Right ventricle myocardium inferior (tissue), 1 donor: ENCODE data around the gene NKX6-2. TPM values are rescaled to one million over a fixed set of nuclear protein-coding genes. Genes with fewer than 3 reads are reported as not detected.

Source experiments
- ATAC-seq: fragments of 200-7000 bp; cut with Tn5 transposase; one replicate; pipeline ENCODE4 v1.9.1; 2020; ENCODE audit warnings: mild to moderate bottlenecking, moderate library complexity
- DNase-seq: peaks from one replicate; pipeline ENCODE4 v3.0.0; 2021; ENCODE audit errors: missing footprints
- intact Hi-C: fragments of 100-400 bp; cut with DNase I; formaldehyde crosslinking; loops from one replicate; pipeline ENCODE4 v1.11.0; 2022
- total RNA-seq: library from RNA; stranded (reverse); fragmentation: NEBNext Ultra II Directional; extraction: Animal tissue kit (Norgen Biotek cat#: 25700); gene quantifications from one replicate; pipeline ENCODE4 v1.2.1, GENCODE V29; 2021
- donor health status: DM: no; HTN: yes; CAD: no; lungs with severe emphysema.

NKX6-2 gene
- total RNA-seq, 1 donor from 2014 or later = not detected

DNA sequence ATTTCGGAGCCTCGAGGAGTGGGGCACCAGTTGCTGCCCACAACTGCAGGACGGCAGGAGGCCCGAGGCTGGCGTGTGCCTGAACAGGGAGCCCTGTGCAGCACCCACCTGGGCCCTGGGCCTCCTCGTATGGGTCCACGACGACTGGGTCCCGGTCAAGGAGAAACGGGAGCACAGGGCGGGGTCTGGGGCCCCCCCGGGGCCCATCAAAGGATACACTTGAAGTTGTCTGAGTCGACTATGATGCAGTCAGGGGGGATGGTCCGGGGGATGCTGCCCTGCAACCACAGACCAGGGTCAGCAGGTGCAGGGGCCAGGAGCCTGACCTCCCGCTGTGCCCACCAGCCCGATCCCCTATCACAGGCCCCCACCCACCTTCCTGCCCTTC is 28.5 kb upstream of the NKX6-2 start:
- intact Hi-C loops = no loop called here
- ATAC-seq (no peak), DNase-seq (no peak)

DNA sequence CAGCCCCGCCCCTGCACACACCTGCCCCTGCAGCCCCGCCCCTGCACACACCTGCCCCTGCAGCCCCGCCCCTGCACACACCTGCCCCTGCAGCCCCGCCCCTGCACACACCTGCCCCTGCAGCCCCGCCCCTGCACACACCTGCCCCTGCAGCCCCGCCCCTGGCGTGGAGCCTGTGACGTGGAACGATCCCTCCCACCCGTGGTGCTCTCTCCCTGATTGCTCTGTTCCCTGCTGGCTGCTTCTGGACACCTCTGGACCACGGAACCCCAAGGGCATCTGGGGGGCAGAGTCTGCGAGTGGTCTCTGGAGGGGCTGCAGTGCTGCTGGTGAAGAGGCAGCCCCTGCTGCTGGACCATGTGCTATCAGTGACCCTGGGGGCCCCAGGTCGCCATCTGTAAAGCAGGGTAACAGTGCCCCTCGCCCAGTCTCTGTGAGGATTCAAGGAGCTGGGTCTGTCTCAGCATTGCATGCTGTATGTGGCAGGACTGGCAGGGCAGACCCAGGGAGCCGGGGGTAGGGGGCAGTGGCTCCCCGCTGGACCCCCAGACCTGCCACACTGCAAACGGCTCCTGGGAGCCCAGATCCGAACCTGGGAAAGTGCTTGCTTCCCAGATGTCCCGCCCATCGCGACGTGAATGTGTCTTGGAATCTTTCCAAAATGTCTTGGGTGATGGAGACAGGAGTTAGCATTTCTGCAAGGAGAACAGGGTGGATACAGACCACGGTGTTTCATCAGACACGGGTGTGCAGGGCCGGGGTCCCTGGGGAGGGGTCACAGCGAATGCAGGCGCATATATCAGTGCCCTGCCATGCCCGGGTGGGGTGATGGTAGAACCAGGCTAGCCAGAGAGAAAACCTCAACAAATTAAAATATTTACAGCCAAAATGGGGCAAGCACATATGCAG is 27.9 kb upstream of the NKX6-2 start:
- intact Hi-C loops = no loop called here
- DNase-seq (no peak), ATAC-seq (no peak)

DNA sequence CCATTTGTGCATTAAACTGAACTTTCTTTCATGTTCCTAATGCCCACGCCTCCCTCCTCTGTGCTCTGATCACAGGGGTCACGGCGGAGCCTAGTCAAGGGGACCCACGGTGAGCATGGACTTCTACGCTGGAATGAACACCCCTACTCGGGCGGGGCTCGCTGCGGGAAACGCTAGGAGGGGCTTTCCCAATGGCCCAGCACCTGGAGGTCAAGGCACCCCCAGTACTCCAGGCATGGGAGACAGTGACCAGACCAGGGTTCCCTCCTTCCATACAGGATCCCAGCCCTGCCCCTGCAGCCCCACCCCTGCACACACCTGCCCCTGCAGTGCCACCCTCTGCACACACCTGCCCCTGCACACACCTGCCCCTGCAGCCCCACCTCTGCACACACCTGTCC is 27.1 kb upstream of the NKX6-2 start:
- DNase-seq (no peak), ATAC-seq (no peak)
- intact Hi-C loops = no loop called here

DNA sequence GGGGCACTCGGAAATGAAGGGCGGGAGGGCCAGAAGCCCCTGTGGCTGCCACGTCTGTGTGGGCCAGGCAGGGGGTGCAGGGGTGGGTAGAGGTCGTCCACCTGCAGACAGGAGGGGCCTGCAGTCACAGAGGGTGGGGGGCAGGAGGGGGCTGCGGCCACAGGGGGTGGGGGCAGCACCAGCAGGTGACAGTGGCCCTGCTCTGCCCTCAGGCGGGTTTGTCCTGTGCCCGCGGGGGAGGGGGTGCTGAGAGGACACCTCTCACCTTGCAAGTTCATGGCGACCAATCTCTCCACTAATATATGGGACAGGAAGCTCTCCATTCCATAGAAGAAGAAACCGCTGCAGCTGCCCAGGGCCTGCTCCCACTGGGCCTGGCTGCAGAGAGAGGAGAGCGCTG is 26.6 kb upstream of the NKX6-2 start:
- DNase-seq (no peak), ATAC-seq (no peak)
- intact Hi-C loops = no loop called here

DNA sequence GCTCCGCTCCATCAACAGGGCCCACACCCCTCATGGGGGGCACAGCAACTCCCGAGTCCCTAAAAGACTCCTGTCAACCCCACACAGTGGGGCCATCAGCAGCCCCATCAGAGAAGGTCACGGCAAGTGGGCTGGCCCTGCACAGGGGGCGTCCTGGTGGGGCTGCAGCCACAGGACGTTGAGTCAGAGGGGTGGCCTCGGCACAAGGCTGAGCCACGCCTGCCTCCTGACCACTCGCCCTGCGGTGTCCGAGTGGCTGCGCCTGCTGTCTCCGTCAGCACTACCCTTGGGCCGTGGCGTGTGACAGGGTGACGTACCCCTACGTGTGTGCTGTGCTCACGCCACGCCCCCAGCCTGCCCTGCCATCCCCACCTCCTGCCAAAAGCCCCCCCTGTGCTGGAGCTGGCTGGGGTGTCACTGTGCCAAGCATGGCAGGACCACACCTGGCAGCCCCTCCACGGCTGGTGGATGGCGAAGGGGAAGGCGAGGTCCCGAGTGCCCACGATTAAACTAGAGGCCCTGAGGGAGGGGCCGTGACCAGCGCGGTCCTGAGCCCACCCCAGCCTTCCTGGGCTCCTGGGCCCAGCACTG is 26.0 kb upstream of the NKX6-2 start:
- intact Hi-C loops = no loop called here
- DNase-seq = no peak
- ATAC-seq = no peak

DNA sequence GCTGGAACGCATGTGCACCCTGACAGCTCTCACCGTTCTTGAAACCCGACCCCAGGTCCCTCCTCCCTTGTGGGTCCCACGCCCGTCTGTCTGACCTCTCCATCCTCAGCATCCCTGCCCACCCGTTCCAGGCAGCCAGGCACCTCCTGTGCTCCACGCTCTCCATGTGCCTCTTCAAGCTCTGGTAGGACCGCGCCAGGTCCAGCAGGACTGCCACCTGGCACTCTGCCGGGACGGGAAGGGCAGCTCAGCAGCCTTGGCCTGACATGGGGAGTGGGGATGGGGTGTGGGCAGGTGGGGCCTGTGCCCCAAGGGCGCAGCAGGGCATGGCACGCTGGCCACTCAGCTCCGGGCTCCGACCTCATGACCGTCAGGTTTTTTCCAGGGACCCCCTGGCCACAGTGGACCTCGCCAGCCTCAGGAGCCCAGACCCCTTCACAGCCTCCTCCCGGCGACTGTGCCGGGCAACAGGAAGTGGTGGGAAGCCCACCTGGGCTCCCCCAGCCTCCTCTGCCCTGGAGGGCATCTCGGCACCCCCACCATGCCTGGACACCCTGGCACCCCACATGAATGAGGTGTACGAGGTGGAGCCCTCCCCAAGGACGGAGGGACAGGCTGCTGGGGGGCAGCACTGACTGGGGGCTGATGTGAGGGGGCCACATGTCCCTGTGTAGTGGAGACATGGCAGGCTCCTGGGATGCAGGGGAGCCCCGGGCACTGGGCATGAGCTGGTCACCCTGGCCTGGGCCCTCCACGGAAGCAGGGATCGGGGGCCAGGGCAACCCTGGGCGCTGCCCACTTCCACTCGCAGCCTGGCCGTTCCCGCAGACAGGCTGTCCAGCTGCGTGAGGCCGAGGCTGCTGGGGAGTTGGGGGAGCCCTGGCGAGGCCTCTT is 25.1 kb upstream of the NKX6-2 start:
- intact Hi-C loops = no loop called here
- DNase-seq = no peak
- peak; percentile 17 for ATAC-seq

DNA sequence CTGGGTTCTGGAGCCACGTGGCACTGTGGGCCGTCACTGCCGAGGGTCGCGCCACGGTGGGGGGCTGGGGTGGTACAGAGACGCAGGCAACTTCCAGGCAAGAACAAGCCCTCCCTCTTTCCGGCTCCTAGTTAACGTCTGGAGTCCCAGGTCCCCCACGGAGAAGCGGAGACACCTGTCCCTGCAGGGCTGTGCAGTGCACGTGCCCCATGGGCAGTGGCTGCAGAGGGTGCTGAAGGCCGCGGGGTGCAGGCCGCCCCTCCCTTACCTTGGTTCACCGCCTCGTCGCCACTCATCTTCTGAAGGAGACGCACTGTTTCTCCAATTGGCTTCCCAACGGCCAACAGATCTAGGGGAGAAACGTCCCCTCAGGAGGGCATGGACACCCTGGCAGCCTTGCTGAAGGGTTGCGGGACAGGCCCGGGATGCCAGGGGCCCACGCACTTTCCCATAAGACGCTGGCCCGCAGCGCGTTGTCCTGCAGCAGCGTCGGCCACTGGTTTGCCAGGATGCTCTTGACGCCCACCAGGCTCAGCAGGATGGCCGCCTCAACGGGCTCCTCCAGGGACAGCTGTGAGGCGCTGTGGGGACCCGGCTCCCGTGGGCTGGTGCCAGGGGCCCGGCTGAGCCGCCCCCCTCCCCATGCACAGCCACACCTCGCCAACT is 24.3 kb upstream of the NKX6-2 start:
- DNase-seq (no peak), ATAC-seq (no peak)
- intact Hi-C loops = no loop called here

DNA sequence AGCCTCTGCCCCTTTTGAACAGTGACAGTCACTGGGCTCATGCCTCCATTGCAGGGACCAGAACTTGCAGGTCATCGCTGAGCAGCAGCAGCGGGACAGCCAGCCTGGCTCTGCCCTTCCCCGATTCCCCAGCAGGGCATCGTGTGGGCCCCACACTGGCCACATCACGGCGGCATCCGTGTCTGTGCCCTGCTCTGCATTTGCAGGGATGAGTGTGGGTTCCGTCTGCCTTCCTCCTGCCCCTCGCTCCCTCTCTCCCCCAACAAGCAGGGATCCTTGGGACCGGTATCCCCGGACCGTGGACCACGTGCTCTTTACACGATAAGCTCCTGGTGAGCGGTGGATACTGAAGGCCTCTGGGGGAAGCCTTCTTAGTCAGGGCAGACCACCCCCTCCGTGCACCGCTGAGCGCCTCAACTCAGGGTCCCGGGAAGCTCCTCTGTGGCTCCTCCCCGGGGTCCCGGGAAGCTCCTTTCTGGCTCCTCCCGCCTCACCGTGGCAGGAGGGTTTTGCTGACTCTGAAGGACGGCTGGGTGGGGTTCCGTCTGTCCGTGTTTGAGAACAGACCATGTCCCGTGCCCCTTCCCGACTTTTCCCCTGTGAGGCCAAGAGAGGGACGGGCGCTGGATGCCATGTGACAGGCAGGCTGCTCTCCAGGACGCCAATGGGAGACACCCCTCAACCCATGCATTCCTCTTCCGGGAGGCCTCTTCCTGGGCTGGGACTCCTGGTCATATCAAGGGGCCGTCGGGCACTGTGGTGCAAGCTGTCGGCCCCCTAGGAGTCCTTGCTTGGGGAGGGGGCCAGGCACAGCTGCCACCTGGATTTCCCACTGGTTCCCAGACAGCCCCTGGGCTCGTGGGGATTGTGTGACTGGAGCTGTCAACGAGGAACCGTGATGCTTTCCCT is 23.5 kb upstream of the NKX6-2 start:
- DNase-seq = no peak
- intact Hi-C loops = no loop called here
- ATAC-seq = no peak

DNA sequence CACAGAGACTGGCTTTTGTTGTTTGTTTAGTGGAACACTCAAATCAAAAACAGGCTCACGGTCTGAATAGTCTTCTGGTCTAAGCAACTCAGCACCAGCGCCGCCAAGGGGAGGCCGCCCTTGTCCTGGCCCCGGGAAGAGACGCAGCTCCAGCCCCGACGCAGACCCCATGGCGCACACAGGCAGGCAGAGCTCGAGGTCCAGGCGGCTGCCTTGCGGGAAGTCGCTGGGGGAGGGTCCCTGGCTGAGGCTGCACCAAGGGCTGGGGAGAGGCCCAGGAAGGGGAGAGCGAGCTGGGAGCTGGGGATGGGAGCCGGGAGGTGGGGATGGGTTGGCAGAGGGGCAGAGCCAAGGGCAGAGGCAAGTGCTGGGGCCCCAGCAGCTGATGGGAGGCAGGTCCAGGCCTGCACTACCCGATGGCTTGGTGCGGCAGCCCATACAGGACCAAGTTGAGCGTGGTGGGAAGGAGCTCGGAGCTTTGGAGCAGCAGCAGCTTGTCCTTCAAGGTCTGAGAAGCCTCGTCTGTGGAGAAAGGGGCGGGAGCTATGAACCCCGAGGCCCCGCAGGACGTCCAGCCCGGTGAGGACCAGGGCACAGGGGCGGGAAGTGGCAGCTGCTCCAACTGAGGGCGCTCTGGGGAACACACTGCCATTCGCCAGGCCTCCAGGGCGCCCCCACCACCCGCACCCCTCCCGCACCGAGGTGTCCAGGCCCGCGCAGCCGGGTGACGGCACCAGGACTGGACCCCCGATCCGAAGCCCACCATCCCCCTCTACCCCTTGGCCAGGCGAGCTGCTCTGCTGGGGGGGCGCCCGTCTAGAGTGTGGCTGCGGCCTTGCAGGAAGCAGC is 22.7 kb upstream of the NKX6-2 start:
- DNase-seq (no peak), ATAC-seq (no peak)
- intact Hi-C loops = no loop called here

DNA sequence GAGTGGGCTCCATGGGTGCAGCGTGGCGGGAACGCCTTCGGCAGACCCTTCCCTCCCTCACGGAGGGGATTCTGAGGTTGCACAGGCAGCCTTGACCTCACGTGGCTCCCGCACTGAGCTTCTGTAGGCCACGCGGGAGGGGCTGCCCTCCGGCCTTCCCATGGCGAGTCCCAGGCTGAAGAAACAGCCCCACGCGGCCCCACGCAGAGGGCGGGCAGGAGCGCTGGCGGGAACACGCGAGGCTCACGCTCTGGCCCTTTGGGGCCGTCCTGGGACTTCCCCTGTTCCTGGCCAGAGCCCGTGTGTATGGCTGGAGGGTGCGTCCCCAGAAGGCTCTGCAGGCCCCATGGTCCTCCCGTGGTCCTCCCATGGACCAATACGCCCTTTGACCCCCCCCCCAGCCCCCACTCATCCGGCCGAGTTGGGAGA is 21.7 kb upstream of the NKX6-2 start:
- no peak for ATAC-seq
- DNase-seq = no peak
- intact Hi-C loops = no loop called here

DNA sequence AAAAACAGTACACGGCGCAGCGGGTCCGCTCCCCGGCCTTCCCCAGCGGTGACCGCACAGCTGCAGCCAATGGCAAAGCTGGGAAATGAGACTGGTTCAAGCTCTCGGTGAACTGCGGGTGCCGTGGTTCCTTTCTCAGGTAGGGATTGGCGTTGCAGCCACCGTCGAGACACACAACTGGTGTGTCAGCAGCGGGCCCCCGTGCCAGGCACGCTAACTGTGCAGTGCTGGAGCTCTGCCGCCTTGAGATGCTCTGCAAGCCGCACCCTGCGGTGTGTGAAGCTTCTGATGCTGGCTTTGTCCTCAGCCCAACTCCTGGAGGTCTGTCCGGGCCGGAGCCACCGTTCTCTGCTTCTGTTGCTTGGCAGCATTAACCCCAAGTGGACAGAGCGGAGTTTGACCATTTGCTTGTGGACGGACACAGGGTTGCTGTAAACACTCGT is 20.6 kb upstream of the NKX6-2 start:
- DNase-seq (no peak), ATAC-seq (no peak)
- intact Hi-C loops = no loop called here

DNA sequence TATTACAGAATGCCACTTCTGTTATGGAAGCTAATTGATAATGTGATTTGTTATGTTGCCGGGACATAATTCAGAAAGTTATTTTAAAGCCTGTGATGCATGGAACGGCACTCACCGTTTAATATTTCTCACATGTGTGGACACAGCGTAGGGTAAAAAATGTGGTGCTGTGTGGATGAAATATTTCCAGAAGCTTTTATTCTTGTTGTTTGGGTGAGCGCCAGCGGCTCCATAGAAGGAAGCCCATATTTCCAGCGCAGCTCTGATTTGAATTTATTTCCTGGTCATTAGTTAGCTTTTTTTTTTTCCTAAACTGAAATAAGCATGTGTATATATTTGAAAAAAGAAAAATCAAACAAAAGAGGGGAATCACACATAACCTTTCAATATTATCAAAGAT is 20.2 kb upstream of the NKX6-2 start:
- no peak for ATAC-seq
- intact Hi-C loops = no loop called here

DNA sequence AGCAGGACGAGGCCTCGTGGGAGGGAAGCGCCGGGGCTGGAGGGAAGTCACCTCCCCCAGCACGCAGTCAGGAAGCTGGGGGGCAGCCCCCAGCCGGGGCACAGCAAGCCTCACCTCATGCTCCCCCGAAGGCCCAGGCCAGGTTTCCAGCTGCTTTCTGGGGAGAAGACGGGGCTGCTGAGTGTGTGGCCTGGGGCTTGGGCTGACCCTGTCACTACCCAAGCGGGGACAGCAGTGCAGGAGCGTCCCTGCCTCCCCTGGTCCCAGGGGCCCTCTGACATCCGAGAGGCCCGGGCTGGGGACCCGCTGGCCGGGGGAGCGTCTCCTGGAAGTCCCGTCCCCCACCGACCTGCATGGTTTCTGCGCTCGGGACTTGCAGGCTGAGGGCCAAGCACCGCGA is 19.7 kb upstream of the NKX6-2 start:
- intact Hi-C loops = no loop called here
- no peak for DNase-seq
- ATAC-seq = no peak

More for the DNA sequence above, 20.2 kb upstream of the NKX6-2 start:
- DNase-seq = no peak

DNA sequence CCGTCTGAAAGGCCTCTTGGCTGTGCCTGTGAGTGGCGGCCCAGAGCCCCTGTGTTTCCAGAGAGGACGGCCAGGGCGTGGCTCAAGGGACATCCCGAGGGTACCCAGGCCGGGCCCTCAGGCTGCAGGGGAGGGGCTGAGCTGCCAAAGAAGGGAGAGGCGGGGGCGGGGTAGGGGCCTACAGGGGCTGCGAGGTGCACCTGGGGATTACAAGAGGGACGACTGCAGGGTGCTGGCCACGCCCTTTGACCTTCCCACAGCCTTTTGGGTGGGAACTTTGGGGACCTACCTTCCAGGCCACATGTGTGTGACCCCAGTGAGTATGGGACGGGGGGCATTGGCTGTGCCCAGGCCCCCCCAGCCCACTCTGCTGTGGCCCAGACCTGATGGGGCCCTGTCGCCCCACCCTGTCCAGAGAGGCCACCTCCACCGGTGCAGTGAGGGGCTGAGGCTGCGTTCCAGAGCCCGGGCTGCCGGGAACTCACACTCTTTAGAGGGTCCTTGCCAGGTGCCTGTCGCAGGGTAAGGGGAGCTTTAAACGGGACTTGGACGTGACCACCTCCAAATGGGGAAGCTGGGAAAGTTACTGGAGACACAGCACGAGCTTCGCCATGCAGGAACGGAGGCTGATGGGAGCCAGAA is 19.0 kb upstream of the NKX6-2 start:
- intact Hi-C loops = no loop called here
- no peak for DNase-seq
- ATAC-seq = no peak

DNA sequence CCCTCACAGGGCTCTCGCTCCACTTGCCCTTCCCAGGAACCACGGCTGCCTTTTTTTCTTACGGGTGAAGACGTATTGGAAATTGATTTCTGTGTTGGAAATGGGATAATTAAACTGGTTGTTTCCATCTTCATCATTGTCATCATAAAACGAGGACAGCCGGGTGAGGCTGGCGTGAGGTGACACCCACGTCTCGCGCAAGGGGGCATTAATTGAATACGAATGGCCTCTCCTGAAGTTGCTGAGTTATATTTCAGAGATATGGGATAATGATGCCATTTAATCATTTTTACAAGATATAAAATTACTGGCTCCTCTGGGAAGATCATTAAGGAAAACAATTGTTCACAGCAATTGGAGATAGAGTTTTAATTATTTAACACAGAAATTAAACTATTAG is 18.3 kb upstream of the NKX6-2 start:
- intact Hi-C loops = no loop called here
- ATAC-seq = no peak
- no peak for DNase-seq

DNA sequence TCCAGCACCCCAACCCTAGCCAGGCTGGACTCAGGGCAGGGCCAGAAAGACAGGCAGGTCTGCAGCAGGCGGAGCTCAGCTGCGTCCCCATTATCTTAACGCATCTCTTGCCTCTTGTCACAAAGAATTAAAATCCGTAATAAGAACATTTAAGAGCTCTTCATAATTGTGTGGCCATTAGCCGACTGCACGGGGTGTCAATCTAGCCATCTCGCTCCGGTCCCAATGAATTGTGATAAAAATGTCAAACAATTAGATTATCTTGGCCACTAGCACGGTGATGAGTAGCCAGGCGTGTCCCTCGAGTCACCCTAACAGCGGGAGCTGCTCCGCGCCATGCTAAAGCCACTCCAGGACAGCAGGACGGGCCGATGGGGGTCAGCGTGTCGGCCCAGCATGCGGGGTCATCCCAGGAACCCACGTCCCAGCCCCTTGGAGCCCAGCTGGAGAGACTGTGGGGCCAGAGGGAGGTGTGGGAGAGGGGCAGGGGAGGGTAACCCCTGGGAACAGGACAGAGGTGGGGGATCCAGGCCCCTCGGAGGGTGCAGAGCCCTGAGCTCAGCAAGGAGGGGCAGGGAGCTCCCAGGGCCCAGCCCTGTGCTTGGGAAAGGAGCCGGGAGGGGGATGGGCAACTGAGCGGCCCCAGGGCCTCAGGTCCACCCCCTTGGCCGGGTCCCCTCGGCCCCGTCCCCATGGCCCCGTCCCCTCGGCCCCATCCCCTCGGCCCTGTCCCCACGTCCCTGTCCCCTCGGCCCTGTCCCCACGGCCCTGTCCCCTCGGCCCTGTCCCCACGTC is 17.7 kb upstream of the NKX6-2 start:
- no peak for DNase-seq
- ATAC-seq = no peak
- intact Hi-C loops = no loop called here
